ENCODE data around the gene IL17F.

- TF ChIP-seq POLR2A (IDR thresholded peaks at IDR 0.05) (no peak), CTCF (IDR thresholded peaks at IDR 0.05) (no peak)
Observed at GRCh38 chr6:52251113-52251512, 6.8 kb upstream of the IL17F start.

Data from stomach (tissue), 4 donors.